Rectal smooth muscle tissue (tissue), 1 donor: Measurements from ENCODE around the gene EVI5L.
"Not testable (repeated sequence)": the region's sequence is repeated elsewhere in the genome, so short reads cannot be mapped to it uniquely, and the experiment has no call there.

ENCODE experiments used
- H3K27ac ChIP-seq: one replicate; pipeline ENCODE4 v1.7.0; 2013; ENCODE audit warnings: low read depth, low read length, inconsistent platforms
- H3K27me3 ChIP-seq: one replicate; pipeline ENCODE4 v1.7.0; 2013; ENCODE audit warnings: low read length; ENCODE audit not compliant: control insufficient read depth, insufficient read depth
- H3K36me3 ChIP-seq: one replicate; pipeline ENCODE4 v1.7.0; 2013; ENCODE audit warnings: low read length; ENCODE audit not compliant: control insufficient read depth, insufficient read depth
- H3K4me1 ChIP-seq: one replicate; pipeline ENCODE4 v1.7.0; 2013; ENCODE audit warnings: low read length; ENCODE audit not compliant: control insufficient read depth, insufficient read depth
- H3K4me3 ChIP-seq: one replicate; pipeline ENCODE4 v1.7.0; 2013; ENCODE audit warnings: low read length
- H3K9ac ChIP-seq: one replicate; pipeline ENCODE4 v1.7.0; 2013; ENCODE audit warnings: low read length

Gene EVI5L

GRCh38 chr19:7877249-7877836 lies 47.3 kb downstream of the EVI5L start:
- H3K27ac ChIP-seq, result no peak overlapping the region
- H3K4me3 ChIP-seq, result no peak overlapping the region
- H3K27me3 ChIP-seq, result peaks cover 16% of the 10 kb centered on the region
- H3K4me1 ChIP-seq, result no peaks in the 10 kb centered on the region
- no peaks in the 10 kb centered on the region for H3K36me3 ChIP-seq
- H3K9ac ChIP-seq, result no peak overlapping the region

DNA sequence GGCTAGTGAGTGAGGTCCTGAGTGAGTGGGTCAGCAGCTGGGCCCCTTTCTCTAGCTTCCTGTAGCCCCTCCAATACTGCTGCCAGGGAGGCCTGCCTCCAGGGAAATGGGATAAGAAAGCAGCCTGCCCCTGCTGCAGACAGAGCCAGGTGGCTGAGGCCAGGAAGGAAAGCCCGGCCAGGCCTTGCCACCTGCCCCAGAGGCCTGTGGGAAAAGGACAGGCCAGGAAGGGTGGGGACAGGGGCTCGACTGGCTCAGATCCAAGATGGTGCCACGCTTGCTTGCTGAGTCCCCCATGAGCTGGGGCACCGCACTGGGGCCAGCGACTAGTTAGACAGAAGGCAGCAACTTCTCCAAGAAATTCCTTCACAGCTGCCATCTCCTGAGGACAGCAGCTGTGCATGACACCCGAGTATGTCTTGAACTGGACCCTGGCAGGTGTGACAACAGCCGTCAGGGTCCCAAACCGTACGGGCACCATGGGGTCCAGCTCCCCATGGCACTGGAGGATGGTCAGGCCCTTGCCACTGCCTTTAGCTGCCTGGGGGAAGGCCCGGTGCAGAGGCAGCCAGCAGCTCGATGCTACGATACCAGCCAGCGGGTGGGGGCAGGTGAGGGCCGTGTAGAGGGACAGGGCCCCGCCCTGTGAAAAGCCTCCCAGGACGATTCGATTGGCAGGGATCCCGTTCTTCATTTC lies 49.2 kb downstream of the EVI5L start:
- Histone ChIP-seq H3K36me3 (no peaks in the 10 kb centered on the region), H3K27me3 (peaks cover 7% of the 10 kb centered on the region), H3K4me3 (no peak overlapping the region), H3K4me1 (no peaks in the 10 kb centered on the region), H3K9ac (no peak overlapping the region), H3K27ac (no peak overlapping the region)

DNA sequence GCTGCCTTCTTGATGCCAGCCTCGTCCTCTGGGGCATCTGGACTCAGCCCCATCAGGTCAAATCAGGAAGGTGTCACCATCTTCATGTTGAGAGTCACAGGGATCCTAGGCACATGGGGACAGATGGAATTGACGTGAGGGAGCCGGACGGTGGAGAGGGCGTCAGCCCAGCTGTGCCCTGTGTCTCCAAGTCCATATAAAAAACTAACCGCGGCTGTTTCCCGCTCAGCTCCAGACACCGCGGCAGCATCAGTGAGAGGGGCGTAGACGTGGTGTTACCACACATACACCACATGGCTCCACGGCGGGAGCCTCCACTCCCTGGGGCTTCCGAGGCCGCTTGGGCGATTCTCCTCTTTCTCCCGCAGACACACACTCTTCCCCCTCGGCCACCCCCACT lies 49.8 kb downstream of the EVI5L start:
- Histone ChIP-seq H3K9ac (no peak overlapping the region), H3K36me3 (no peaks in the 10 kb centered on the region), H3K27me3 (peaks cover under 1% of the 10 kb centered on the region), H3K4me3 (no peak overlapping the region), H3K27ac (no peak overlapping the region), H3K4me1 (no peaks in the 10 kb centered on the region)

- Histone ChIP-seq H3K9ac (no peak overlapping the region), H3K27ac (no peak overlapping the region), H3K4me1 (no peaks in the 10 kb centered on the region), H3K4me3 (no peak overlapping the region), H3K36me3 (no peaks in the 10 kb centered on the region), H3K27me3 (no peaks in the 10 kb centered on the region)
These were observed 51.9 kb downstream of the EVI5L start for GRCh38 chr19:7881910-7882309.

DNA sequence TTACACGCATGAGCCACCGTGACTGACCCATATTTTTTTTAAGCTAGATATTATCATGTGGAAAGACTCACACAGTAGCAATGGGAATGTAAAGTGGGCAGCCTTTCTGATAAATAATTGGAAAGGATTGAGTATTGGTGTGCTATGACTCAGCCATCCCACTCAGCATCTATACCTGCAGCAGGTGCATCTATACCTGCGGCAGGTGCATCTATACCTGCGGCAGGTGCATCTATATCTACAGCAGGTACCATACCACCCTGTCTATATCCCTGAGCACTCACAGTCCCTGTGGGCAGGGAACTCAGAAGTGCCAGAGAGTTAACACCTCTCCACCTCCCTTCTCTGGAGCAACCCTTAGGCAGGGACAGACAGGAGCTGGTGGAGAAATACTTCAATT lies 53.1 kb downstream of the EVI5L start:
- no peak overlapping the region for H3K4me3 ChIP-seq
- no peak overlapping the region for H3K27ac ChIP-seq
- no peaks in the 10 kb centered on the region for H3K4me1 ChIP-seq
- H3K9ac ChIP-seq, result no peak overlapping the region
- H3K36me3 ChIP-seq, result no peaks in the 10 kb centered on the region
- peaks cover 2% of the 10 kb centered on the region for H3K27me3 ChIP-seq

DNA sequence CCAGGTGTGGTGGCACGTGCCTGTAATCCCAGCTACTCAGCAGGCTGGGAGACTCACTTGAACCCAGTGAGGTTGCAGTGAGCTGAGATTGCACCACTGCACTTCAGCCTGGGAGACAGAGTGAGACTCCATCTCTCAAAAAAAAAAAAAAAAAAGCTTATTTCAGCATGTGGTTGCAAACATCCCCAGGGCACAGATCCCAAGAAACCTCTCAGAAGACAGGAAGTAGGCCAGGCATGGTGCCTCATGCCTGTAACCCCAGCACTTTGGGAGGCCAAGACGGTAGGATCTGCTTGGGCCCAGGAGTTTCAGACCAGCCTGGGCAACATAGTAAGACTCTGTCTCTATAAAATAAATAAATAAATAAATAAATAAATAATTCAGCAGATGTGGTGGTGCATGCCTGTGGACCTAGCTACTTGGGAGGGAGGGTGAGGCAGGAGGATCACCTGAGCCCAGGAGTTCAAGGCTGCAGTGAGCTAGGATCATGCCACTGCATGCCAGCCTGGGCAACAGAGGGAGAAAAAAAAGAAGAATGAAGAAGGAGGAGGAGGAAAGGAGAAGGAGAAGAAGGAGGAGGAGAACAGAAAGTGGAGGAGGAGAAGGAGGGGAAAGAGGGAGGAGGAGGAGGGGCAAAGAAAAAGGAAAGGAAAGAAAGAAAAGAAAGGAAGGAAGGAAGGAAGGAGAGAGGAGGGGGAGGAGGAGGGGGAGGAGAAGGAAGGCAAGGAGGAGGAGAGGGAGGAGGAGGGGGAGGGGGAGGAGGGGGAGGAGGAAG lies 54.0 kb downstream of the EVI5L start:
- Histone ChIP-seq H3K27ac (no peak overlapping the region), H3K36me3 (no peaks in the 10 kb centered on the region), H3K9ac (no peak overlapping the region), H3K4me1 (no peaks in the 10 kb centered on the region), H3K4me3 (no peak overlapping the region), H3K27me3 (peaks cover 9% of the 10 kb centered on the region)

DNA sequence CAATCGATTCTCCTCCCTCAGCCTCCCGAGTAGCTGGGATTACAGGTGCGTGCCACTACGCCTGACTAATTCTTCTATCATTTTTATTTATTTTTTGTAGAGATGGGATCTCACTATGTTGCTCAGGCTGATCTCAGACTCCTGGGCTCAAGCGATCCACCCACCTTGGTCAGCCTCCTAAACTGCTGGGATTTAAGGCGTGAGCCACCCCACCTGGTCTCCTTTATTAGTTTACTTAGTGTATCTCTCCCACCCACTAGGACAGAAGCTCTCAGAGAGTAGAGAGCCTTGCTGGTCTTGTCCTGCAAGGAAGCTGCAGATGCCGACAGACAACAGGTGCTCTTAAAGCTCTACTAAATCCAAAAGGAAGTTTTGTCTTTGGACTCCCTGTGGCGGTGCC lies 55.8 kb downstream of the EVI5L start:
- no peak overlapping the region for H3K4me3 ChIP-seq
- peaks cover 10% of the 10 kb centered on the region for H3K27me3 ChIP-seq
- H3K27ac ChIP-seq, result no peak overlapping the region
- H3K9ac ChIP-seq, result no peak overlapping the region
- no peaks in the 10 kb centered on the region for H3K36me3 ChIP-seq
- H3K4me1 ChIP-seq, result no peaks in the 10 kb centered on the region

GRCh38 chr19:7887408-7888144 lies 57.6 kb downstream of the EVI5L start:
- H3K27me3 ChIP-seq, result peaks cover 10% of the 10 kb centered on the region
- no peaks in the 10 kb centered on the region for H3K36me3 ChIP-seq
- H3K27ac ChIP-seq, result no peak overlapping the region
- no peak overlapping the region for H3K4me3 ChIP-seq
- no peaks in the 10 kb centered on the region for H3K4me1 ChIP-seq
- H3K9ac ChIP-seq, result no peak overlapping the region

GRCh38 chr19:7888145-7888825 lies 58.3 kb downstream of the EVI5L start, which contains the start of gene LRRC8E:
Gene LRRC8E, plus strand, starts transcription at chr19:7888510. Its CDS starts 7,094 bp downstream, at chr19:7895604.
- peak within 1 kb of the TSS; percentile 32 for H3K4me3 ChIP-seq
- H3K36me3 ChIP-seq, result no peaks in the 10 kb centered on the region
- no peak within 1 kb of the TSS for H3K27ac ChIP-seq
- H3K9ac ChIP-seq, result no peak within 1 kb of the TSS
- H3K27me3 ChIP-seq, result peaks cover 10% of the 10 kb centered on the region
- H3K4me1 ChIP-seq, result no peaks in the 10 kb centered on the region

- Histone ChIP-seq H3K9ac (no peak overlapping the region), H3K36me3 (no peaks in the 10 kb centered on the region), H3K27ac (no peak overlapping the region), H3K4me1 (no peaks in the 10 kb centered on the region), H3K27me3 (peaks cover 10% of the 10 kb centered on the region), H3K4me3 (peak overlapping the region; percentile 32)
These were observed 58.8 kb downstream of the EVI5L start for GRCh38 chr19:7888826-7889217.

DNA sequence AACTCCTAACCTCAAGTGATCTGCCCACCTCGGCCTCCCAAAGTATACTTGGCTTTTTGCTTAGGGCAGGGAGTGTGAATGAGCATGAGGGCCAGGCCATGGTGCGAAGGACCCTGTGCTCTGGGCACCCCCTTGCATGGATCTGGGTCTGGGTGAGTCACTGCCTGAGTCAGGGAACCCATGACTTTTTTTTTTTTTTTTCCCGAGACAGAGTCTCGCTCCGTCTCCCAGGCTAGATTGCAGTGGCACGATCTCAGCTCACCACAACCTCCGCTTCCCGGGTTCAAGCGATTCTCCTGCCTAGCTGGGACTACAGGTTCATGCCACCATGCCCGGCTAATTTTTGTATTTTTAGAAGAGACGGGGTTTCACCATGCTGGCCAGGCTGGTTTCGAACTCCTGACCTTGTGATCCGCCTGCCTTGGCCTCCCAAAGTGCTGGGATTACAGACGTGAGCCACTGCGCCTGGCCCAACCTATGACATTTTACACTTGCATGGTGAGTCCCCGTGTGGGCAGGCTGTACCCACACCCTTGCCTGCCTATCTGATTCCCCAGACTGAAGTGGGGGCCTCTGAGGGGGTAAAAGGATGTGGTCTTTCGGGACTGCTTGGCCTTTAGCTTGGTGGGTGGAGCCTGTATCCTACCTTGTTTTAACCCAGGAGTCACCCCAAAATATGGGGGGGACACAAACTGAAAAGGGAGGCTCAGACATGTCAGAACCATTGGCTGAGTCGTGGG lies 63.5 kb downstream of the EVI5L start:
- H3K27me3 ChIP-seq, H3K27ac ChIP-seq, H3K4me3 ChIP-seq, H3K4me1 ChIP-seq, H3K36me3 ChIP-seq, H3K9ac ChIP-seq: not testable (repeated sequence)
